Measurements from ENCODE around the gene IRF4.

IRF4 gene

GRCh38 chr6:353642-354614 lies 37.6 kb upstream of the IRF4 start:
- no peak for DNase-seq

GRCh38 chr6:354631-355280 lies 36.8 kb upstream of the IRF4 start:
- no peak for DNase-seq

GRCh38 chr6:355373-356208 lies 36.0 kb upstream of the IRF4 start:
- DNase-seq = no peak

- no peak for DNase-seq
These were observed 34.7 kb upstream of the IRF4 start for GRCh38 chr6:356828-357251.

GRCh38 chr6:357261-357790 lies 34.2 kb upstream of the IRF4 start:
- no peak for DNase-seq

GRCh38 chr6:357791-358341 lies 33.7 kb upstream of the IRF4 start:
- DNase-seq = no peak

DNA sequence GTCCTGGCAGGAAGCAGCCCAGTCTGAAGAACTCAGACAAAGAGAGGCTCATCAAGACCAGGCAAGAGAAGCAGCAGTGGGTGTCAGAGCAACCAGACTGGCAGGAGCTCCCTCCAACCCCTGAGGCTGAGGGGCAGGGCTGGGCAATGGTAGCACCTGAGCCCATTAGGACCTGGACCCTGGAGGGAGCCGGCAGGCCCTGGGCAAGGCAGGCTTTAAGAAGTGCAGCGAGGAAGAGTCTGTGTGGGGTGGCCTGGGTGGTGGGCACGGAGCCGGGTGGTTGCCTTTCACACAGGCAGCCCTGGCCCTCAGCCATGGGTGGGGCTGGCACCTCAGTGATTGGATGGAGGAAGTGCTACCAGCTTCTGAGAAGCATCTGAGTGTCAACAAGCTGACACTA lies 33.1 kb upstream of the IRF4 start:
- DNase-seq = no peak

DNA sequence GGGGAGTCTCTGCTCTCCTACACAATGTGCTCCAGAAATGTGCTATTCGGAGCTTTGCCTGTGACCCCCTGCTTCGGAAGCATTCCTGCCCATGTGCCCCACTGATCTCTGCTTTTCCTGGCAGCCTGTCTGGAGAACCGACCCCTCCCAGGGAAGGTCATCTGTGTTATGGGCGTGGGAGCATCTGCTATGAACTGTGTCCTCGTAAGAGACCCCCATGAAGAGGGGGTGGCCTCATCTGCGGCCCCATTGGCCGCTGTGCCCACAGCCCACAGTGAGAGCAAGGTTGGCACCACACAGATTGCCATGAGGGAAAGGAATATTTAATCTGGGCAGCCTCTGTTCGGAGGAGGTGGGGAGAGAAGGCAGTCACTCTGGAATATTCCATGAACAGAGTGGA lies 32.7 kb upstream of the IRF4 start:
- DNase-seq = no peak

GRCh38 chr6:359261-360035 lies 32.1 kb upstream of the IRF4 start:
- no peak for DNase-seq

- DNase-seq = no peak
These were observed 31.2 kb upstream of the IRF4 start for GRCh38 chr6:360349-360748.

DNA sequence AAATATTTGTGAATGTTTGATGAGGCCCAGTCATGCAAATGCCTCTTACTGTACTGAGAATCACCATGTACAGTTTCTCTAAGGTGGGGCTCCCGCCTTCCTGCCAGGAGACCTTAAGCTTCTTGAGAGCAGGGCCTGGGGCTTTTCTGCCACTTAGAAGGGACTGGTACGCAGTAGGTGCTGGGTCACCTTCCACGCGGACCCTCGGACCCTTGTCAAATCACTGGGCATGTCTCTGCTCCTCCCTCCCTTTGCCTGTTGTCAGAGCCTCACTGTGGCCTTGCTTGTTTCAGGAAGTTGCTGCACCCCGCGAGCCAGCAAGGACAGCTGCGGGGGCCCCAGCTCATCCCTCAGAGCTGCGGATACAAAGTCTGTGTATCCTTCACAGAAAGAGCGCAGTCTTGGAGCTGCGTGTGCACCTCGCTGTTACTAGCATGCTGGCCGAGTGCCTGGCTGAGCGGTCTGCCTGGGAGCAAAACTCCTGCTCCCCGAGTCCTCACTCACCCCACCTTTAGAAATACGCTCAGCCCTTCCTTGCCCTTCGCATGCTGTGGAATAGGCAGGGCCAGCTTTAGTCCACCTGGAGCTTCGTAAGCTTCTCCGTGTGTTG lies 30.7 kb upstream of the IRF4 start:
- DNase-seq = no peak

- no peak for DNase-seq
These were observed 30.0 kb upstream of the IRF4 start for GRCh38 chr6:361411-362132.

- DNase-seq = no peak
These were observed 29.2 kb upstream of the IRF4 start for GRCh38 chr6:362231-362923.

DNA sequence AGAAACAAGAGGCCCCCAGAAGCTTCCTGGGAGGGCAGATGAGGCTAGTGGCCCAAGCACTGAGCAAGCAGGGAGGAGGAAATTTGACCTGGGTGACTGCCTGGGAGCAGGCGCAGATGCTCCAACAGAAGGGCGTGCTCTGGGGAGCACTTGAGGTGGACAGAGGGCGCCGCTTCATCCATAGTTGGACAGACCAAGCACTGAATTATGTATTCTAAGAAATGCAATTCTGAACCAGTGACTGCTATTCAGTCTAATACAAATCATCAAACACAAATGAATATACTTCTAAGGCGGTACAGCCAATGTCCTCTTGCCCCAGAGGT lies 28.7 kb upstream of the IRF4 start:
- no peak for DNase-seq

DNA sequence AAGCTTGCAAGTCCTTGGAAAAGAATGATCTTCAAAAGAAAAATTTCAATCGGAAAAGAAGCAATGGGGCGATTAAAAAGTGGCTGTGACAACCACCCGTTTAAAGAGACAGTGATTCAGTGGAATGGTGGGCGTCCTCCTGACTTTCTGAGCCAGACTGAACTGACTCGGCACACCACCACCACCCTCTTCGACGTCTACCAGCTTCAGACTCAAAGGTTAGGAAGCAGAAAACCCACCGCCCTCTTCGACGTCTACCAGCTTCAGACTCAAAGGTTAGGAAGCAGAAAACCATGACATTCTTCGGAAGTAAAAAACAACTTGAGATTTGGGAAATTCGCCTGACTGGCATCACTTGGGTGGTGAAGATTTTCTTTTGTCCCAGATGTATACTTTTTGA lies 28.3 kb upstream of the IRF4 start:
- DNase-seq = no peak

- DNase-seq = no peak
These were observed 27.6 kb upstream of the IRF4 start for GRCh38 chr6:363909-364308.

DNA sequence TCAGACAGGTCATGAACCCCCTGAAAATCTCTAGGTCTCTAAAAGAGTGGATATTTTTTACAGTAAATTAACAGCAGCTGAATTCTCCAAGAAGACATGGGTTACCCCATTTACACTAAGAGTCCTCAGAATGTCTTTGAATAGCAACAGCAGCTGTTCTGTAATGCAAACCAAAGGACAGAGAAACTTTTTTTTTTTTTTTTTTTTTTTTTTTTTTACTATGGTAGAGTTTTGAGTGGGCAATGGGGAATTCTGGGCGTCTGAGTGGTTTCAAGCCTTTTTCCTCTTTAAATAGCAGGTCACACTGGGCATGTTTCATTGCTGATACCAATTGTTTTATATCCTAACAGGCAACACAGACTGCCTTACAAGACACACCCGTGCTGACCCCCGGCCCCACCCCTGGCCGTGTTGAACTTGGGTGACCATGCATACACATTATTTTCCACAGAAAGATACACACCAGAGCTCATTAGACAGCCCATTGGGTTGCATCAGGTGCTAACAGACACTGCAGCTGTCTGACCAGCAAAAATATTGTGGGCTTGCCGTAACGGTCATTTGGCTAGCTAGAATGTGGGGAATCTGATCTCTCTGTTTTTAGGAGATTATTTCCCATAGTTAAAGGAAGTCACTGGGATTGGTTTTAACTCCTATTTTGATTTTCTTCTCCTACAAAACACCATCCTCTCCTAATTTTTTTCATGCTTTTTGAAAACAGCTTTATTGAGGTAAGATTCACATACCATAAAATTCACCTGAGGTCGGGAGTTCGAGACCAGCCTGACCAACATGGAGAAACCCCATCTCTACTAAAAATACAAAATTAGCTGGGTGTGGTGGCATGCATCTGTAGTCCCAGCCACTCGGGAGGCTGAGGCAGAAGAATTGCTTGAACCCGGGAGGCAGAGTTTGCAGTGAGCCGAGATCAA lies 26.7 kb upstream of the IRF4 start:
- DNase-seq = no peak

- no peak for DNase-seq
These were observed 25.7 kb upstream of the IRF4 start for GRCh38 chr6:365835-366234.

Data from amniotic stem cell (primary cell).